ENCODE data around the gene SUPT4H1.

The SUPT4H1 gene

GRCh38 chr17:58373923-58374322, 21.9 kb upstream of the SUPT4H1 start:
- Histone ChIP-seq H3K36me3 (replicated peaks; ENCODE audit: low read depth, low read length) (no peaks in the 10 kb centered on the region), H3K4me1 (ENCODE audit: low read length) (peaks cover 26% of the 10 kb centered on the region), H4K20me1 (ENCODE audit: insufficient read depth, low read length) (no peaks in the 10 kb centered on the region), H2AFZ (ENCODE audit: low read depth, low read length) (no peak overlapping the region), H3K27me3 (ENCODE audit: low read depth, low read length) (no peaks in the 10 kb centered on the region), H3K4me3 (ENCODE audit: low read length) (no peak overlapping the region), H3K79me2 (ENCODE audit: low read length) (no peaks in the 10 kb centered on the region), H3K27ac (ENCODE audit: low read length) (no peak overlapping the region), H3K4me2 (ENCODE audit: low read length) (no peak overlapping the region), H3K9me3 (ENCODE audit: insufficient read depth, low read length) (no peaks in the 10 kb centered on the region), H3K9ac (ENCODE audit: low read length) (no peak overlapping the region)
- TF ChIP-seq CTCF (IDR thresholded peaks at IDR 0.05; ENCODE audit: low read depth, low read length) (no peak), EZH2phosphoT487 (IDR thresholded peaks at IDR 0.05; ENCODE audit: low read depth) (no peak)

GRCh38 chr17:58373003-58373402, 21.0 kb upstream of the SUPT4H1 start:
- H3K4me1 ChIP-seq (ENCODE audit: low read length): peaks cover 32% of the 10 kb centered on the region
- no peaks in the 10 kb centered on the region for H3K36me3 ChIP-seq (replicated peaks; ENCODE audit: low read depth, low read length)

GRCh38 chr17:58371300-58371950, 19.4 kb upstream of the SUPT4H1 start:
- Histone ChIP-seq H3K4me3 (ENCODE audit: low read length) (no peak overlapping the region), H3K27me3 (ENCODE audit: low read depth, low read length) (no peaks in the 10 kb centered on the region), H3K79me2 (ENCODE audit: low read length) (no peaks in the 10 kb centered on the region), H3K27ac (ENCODE audit: low read length) (no peak overlapping the region), H3K4me2 (ENCODE audit: low read length) (no peak overlapping the region), H4K20me1 (ENCODE audit: insufficient read depth, low read length) (no peaks in the 10 kb centered on the region), H3K36me3 (replicated peaks; ENCODE audit: low read depth, low read length) (no peaks in the 10 kb centered on the region), H2AFZ (ENCODE audit: low read depth, low read length) (no peak overlapping the region), H3K9ac (ENCODE audit: low read length) (no peak overlapping the region), H3K9me3 (ENCODE audit: insufficient read depth, low read length) (no peaks in the 10 kb centered on the region), H3K4me1 (ENCODE audit: low read length) (peaks cover 22% of the 10 kb centered on the region)
- no peak for TF ChIP-seq CTCF (IDR thresholded peaks at IDR 0.05; ENCODE audit: low read depth, low read length)
- no peak for TF ChIP-seq EZH2phosphoT487 (IDR thresholded peaks at IDR 0.05; ENCODE audit: low read depth)

More at GRCh38 chr17:58373003-58373402, 21.0 kb upstream of the SUPT4H1 start:
- no peak for TF ChIP-seq EZH2phosphoT487 (IDR thresholded peaks at IDR 0.05; ENCODE audit: low read depth)
- no peak for TF ChIP-seq CTCF (IDR thresholded peaks at IDR 0.05; ENCODE audit: low read depth, low read length)
- Histone ChIP-seq H3K79me2 (ENCODE audit: low read length) (no peaks in the 10 kb centered on the region), H2AFZ (ENCODE audit: low read depth, low read length) (no peak overlapping the region), H3K4me3 (ENCODE audit: low read length) (no peak overlapping the region), H4K20me1 (ENCODE audit: insufficient read depth, low read length) (no peaks in the 10 kb centered on the region), H3K27ac (ENCODE audit: low read length) (no peak overlapping the region), H3K9ac (ENCODE audit: low read length) (no peak overlapping the region), H3K9me3 (ENCODE audit: insufficient read depth, low read length) (no peaks in the 10 kb centered on the region), H3K27me3 (ENCODE audit: low read depth, low read length) (no peaks in the 10 kb centered on the region), H3K4me2 (ENCODE audit: low read length) (no peak overlapping the region)

- Histone ChIP-seq H3K4me1 (ENCODE audit: low read length) (peaks cover 19% of the 10 kb centered on the region), H3K9ac (ENCODE audit: low read length) (no peak overlapping the region), H3K4me3 (ENCODE audit: low read length) (no peak overlapping the region), H4K20me1 (ENCODE audit: insufficient read depth, low read length) (no peaks in the 10 kb centered on the region), H3K9me3 (ENCODE audit: insufficient read depth, low read length) (no peaks in the 10 kb centered on the region), H3K27me3 (ENCODE audit: low read depth, low read length) (no peaks in the 10 kb centered on the region), H2AFZ (ENCODE audit: low read depth, low read length) (no peak overlapping the region), H3K27ac (ENCODE audit: low read length) (no peak overlapping the region), H3K79me2 (ENCODE audit: low read length) (no peaks in the 10 kb centered on the region), H3K4me2 (ENCODE audit: low read length) (no peak overlapping the region), H3K36me3 (replicated peaks; ENCODE audit: low read depth, low read length) (no peaks in the 10 kb centered on the region)
- TF ChIP-seq CTCF (IDR thresholded peaks at IDR 0.05; ENCODE audit: low read depth, low read length): no peak
- no peak for TF ChIP-seq EZH2phosphoT487 (IDR thresholded peaks at IDR 0.05; ENCODE audit: low read depth)
Measured at GRCh38 chr17:58370716-58371115, 18.7 kb upstream of the SUPT4H1 start.

Data from OCI-LY3 (cell line).